ENCODE data around the gene CAMTA1.

The CAMTA1 gene

DNA sequence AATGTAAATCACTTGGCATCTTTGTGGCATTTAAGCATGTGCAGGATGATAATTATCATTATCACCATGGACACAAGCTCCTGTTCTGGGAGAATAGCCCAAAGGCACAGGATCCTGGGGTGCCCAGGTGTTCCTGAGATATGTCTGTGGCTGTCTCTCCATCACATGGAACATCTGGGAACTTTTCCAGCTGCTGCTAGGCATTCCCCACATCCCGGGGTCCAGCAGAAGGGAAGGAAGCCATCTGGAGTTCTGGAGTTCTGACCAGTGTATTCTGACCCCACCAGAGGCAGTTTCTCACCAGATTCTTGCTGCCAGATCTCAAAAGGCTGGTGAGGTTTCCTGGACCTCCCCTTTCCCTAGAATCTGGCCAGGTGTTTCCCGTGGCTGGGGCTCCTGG is 726.1 kb downstream of the CAMTA1 start:
- DNase-seq: no peak

DNA sequence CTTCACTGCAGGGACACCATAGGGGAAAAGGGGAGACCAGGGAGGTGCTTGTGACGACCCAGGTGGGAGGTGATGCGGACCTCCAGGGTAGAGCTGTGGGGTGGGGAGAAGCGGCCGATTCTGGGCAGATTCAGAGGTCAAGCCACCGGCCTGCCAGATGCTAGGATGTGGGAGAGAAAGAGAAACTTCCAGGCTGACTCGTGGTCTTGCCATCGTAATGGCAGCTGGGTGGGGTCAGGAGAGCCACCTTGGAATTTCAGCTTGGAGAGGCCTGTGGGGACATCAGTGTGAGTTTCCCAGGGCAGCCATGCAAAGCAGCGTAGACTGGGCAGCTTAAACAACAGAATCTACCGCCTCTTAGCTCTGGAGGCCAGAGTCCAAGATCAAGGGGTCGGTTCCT is 727.8 kb downstream of the CAMTA1 start:
- no peak for DNase-seq

DNA sequence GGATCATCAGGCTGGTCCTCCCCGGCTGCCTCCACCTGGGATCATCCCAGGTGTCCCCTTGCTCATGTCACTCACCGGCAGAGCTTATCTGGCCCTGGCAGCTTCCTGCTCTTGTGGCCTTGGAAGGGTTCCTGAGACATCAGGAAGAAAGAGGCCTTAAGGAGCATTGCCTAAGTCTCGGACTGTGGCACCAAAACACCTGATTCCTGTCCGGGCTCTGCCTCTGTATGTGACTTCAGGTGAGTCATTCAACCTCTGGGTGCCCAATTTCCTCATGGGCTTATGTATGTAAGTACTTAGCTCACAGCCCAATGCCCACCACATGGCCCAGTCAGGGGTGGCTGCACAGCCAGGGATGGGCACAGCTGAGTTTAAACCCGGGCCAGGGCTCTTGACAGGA is 729.9 kb downstream of the CAMTA1 start:
- DNase-seq: no peak

DNA sequence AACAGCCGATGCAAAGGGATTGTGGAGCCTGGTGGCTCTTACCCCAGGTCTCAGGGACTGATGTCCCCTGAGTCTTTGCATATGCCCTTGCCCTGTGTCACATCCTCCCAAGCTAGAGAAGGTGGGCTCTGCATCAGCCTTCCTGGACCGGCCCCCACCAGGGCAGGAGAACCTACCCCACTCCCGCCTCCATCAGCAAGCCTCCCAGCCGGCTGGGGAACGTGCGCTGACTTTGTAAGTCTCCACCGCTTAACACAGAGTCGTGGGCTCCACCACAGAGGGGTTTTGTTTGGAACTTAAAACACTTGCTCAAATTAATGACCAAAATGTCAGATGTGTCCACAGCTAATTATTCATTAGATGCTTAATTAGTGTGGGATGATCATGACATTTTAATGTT is 730.6 kb downstream of the CAMTA1 start:
- DNase-seq: no peak

DNA sequence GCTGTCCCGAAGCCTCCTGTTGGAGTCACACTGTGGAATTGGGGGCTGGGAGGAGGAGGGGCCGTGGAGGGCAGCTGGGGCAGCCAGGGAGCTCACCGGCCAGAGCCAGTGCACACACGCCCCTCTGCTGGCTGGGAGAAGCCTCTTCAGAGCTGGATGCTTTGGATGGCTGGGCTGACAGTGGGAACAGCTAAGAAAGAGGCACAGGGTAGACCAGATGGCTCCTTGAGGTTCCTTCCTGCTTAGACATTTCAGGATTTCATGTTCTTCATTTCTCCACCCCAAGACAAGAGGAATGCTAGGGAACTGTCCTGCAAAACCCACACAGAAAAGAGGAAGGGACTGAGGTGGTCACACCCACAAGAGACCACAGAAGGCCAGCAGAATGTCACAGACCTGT is 731.1 kb downstream of the CAMTA1 start:
- no peak for DNase-seq

GRCh38 chr1:7516929-7517328 is 731.7 kb downstream of the CAMTA1 start:
- no peak for DNase-seq

- DNase-seq: no peak
Measured at GRCh38 chr1:7517611-7518330, 732.5 kb downstream of the CAMTA1 start.

DNA sequence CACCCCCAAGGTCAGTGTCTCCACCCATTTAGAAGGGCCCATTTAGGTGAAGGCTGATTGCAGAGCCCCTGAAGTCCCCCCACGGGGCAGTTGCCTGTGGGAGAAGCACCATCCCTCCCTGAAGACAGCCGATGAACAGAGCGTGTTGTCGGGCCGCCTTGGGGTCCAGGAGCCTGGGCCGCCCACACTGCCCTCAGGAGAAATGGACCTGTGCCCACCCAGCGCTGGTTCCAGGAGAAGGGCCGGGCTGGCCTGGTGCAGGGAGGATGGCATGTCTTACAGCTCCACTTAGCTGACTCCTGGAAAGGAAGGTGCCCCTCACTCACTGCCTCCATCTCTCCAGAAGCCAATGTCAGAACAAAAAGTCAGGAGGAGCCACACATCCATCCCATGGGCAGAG is 733.2 kb downstream of the CAMTA1 start:
- no peak for DNase-seq

DNA sequence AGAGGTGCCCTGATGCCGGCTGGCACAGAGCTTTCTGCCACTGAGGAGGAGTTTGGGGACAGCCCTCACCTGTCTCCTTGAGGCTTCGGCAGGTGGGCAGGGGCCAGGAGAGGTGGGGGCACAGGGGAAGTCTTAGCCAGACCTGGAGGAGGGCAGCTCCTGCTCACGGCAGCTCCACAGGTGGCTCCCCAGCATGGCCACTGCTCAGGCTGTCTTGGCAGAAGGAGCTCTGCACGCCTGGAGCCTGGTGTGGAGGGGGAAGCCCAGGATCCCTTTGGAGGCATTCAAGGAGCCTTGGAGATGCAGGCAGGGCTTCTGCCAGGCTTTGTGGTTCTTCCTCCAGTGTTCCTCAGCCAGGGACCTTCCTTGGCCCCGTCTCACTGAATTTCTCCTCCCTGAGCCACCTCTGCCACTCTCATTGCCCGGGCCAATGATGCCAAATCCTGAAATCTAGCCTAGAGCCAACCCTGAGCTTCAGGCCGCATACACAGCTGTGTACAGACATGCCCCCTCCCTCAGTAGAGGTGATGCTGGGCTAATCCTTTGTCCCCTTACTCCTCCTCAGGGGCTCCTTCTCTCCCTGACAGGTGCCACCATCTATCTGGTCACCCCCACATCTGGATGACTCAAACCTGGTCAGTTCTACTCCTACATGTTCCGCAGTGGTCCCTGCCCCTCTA is 734.1 kb downstream of the CAMTA1 start:
- no peak for DNase-seq

DNA sequence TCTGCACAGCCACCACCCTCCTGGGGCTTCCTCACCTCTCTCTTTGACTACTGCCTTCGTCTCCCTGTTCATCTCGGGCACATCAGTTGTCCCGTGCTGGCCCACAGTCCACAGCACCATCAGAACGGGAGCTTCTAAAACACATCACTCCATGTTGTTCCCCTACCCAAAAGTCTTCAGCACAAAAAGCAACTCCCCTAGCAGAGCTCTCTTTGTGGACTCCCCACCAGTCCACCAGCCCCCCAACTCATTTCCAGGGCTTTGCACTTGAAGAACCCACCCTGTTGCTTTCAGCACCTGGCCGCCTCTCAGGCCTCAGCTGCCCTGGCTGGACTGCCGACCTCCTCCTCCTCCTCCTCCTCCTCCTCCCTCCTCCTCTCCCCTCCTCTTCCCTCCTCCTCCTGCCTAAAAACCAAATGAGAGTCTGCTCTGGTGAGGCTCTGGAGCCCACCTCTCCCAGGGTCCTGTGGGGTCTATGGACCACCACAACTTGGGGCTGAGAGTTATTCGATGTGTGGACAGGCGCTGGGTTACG is 734.7 kb downstream of the CAMTA1 start:
- no peak for DNase-seq

- DNase-seq: no peak
Measured at GRCh38 chr1:7520496-7520895, 735.2 kb downstream of the CAMTA1 start.

- DNase-seq: no peak
Measured at GRCh38 chr1:7524341-7525337, 739.4 kb downstream of the CAMTA1 start.

DNA sequence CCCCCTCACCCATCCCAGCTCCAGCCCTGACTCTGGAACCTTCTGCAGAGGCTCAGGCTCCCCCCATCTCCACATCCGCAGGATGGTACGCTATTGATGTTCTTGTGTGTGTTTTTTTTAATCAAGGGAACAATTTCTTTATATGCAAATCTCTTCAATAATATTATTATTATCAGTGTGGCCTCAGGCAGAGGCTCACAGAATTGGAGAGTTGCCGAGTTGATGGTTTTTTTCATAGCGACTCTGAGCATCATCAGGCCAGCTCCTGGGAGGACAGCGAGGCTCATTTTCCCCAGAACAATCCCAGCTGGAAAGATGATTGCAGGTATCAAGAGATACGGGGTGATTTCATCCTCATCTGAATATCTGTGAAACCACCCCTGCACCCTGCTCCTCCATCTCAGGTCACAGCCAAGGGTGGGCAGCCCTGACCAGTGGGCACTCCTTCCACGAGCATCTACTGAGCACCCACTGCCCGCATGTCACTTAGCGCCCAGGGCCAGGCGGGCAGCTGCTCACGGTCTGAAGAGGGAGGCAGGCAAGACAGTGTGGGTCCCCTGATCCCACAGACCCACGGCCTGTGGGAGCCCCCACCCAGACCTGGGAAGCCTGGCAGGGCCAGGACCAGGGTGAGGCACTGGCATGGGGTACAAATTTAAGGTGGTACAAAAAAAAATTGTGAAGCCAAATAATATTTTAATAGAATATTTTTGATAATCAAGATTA is 740.2 kb downstream of the CAMTA1 start:
- no peak for DNase-seq

GRCh38 chr1:7526196-7526866 is 741.1 kb downstream of the CAMTA1 start:
- no peak for DNase-seq

DNA sequence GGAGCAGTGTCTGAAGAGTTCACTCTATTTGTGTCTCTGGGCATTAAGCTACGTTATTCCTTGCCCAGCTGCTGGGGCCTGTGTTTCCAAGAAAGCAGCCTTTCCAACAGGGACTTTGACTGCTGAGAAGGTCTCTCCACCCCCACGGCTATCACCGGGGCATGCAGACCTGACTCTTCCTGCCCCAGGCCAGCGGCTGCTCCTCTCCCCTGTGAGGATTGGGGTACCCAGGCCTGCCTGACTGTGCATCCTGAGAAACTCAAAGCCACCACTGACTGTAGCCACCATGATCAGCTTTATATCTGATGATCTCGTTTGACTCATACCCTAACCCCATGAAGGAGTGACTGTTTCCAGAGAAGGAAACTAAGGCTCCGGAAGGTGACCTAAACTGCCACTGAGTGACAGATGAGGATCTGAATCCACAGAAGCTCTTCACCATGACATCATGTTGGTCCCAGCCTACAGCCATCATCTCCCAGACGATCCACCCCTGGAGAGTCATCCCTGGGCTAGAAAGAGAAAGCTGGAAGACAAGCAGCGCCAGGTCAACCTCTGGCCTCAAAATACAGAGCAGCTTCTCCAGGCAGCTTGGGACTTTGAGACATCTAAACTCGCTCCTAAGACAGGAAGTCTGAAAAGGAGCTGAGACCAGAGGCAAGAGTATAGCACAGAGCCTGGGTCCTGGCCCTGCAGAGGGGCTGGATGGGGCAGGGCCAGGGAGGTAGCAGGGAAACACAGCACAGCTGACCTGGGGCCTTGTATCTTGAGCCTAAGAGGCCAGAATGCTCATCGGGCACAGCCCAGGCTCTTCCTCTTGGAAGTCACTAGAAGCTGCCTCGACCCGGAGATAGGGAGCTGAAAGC is 741.8 kb downstream of the CAMTA1 start:
- DNase-seq: no peak

DNA sequence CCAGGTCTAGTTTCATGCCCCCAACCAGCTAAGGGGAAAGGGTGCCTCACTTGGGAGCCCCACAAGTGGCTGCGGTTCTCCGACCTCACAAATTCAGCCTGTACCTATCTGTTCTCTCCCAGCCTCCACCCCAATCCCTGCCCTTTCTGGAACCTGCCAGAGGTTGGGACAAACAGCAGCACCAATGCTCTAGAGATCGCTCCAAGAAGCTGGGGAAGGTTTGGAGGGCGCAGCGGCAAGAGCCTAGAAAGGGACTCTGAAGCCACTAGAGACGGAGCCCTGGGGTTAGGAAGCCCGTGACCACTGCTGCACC is 742.4 kb downstream of the CAMTA1 start:
- DNase-seq: no peak

GRCh38 chr1:7528386-7529198 is 743.3 kb downstream of the CAMTA1 start:
- no peak for DNase-seq

DNA sequence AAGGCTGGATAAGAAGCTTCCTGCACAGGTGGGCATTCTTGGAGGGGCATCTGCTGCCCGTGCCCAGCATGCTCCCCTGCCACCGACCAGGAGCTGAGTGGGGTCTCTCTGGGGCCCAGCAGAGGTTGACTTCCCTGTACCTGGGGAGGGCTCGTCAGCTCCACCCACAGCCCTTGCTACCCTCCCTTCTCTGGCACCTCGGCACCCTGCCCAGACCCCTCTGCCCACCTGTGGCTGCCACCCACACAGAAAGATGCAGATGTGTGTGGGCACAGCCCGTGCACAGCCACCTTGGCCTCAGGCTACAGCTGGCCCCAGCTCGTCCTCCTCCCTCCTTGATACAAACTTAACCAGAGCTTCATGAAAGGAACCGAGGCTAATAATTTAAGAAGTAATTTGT is 744.7 kb downstream of the CAMTA1 start:
- DNase-seq: no peak

- no peak for DNase-seq
Measured at GRCh38 chr1:7531562-7532340, 746.5 kb downstream of the CAMTA1 start.
